GM19238 (cell line): ENCODE measurements around the gene SPOPL.

Experiments
- DNase-seq: peaks from one replicate; pipeline ENCODE4 v3.0.0; 2011; ENCODE audit warnings: low spot score; ENCODE audit not compliant: insufficient read length

SPOPL gene

GRCh38 chr2:138494265-138494966 is 7.2 kb upstream of the SPOPL start:
- DNase-seq: no peak

DNA sequence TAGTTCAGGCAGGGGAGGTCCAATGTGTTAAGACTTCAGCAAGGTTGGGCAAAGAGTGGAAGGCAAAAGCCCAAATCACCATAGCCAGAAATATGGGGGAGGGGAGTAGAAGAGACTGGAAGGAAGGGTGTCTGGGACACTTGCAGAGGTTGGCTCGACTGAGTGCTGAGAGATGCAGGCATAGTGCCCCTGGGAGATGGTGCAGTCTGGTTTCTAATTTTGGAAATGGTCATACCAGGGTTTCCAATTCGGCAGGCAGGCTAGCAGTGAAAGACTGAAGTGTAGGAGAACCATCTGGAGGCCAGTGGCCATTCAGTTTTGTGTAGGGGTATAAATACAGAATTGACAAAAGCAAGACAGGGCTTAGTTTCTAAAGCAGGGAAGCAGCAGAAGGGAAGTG is 6.2 kb upstream of the SPOPL start:
- DNase-seq: no peak

DNA sequence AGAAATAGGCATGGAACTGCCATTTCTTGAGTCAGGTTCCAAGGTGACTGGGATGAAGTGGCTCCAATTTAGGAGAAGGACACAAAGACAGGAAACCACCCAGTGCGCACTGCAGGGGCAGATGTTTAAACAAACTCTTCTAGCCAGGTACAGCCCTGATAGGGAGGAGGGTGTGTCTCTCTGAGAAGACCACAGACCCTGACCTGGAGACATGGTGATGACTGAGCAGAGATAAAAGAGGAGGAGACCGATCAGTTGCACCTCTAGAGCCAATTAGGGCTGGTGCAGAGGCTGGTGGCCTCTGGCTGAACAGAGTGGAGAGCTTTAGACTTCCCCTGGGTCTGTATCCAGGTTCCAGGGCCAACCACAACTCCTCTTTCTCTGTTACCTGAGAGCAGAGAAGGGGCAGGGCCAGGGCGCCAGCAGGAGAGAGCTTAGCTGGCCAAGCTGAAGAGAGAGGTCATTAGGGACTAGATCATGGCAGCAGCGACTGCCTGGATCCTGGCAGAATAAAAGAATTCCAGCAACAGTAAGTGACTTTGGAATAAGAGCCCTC is 5.4 kb upstream of the SPOPL start:
- no peak for DNase-seq

DNA sequence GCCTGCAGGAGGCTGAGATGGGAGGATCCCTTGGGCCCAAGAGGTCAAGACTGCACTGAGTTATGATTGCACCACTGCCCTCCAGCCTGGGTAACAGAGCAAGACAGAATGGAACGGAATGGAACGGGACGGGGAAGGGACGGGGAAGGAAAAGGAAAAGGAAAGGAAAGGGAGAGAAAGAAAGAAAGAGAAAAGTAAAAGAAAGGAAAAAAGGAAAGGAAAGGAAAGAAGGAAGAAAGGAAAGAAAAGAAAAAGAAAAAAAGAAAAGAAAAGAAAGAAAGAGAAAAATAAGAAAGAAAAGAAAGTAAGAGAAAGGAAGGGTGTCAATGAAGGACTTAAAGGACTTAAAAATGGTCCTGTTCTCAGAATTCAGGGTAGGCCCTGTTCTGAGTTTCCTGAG is 4.3 kb upstream of the SPOPL start:
- no peak for DNase-seq

DNA sequence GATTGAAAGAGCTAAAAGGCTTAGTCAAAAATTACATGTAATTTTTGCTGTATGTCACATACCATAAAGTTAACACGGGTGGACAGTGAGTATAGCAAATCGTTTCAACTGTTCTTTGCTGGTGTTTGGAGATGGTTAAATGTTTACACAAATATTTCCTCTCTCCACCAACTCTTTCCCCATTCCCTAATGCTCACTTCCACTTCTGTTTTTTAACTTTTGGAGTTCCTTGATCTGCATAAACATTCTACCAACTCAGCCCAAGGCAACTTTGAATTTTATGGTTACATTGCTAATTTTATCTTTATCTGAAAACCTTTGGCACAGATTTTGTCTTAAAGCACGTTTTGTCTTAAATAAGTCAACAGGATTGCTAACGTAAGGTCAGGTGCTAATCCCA is 1.9 kb upstream of the SPOPL start:
- no peak for DNase-seq

- no peak for DNase-seq
Measured at GRCh38 chr2:138500592-138501424, 762 bp upstream of the SPOPL start.

- no peak for DNase-seq
Measured at GRCh38 chr2:138502255-138503086, 901 bp downstream of the SPOPL start.

- DNase-seq: no peak
Measured at GRCh38 chr2:138503087-138503442, 1.5 kb downstream of the SPOPL start.

- no peak for DNase-seq
Measured at GRCh38 chr2:138503652-138504051, 2.1 kb downstream of the SPOPL start.

GRCh38 chr2:138504092-138504491 is 2.5 kb downstream of the SPOPL start:
- DNase-seq: no peak

GRCh38 chr2:138504546-138505235 is 3.1 kb downstream of the SPOPL start:
- DNase-seq: no peak

- no peak for DNase-seq
Measured at GRCh38 chr2:138507267-138507666, 5.7 kb downstream of the SPOPL start.

DNA sequence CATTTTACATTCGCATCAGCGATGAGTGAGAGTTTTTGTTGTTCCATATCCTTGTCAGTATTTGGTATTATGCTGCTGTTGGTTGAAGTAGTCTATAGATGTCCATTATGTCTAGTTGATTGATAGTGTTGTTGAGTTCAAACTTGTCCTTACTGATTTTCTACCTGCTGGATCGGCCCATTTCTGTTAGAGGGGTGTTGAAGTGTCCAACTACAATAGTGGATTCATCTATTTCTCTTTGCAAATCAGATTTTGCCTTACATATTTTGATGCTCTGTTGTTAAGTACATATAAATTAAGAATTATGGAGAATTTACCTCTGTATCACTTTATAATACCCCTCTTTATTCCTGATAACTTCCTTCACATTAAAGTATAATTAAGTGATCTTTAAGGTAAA is 8.7 kb downstream of the SPOPL start:
- no peak for DNase-seq

- no peak for DNase-seq
Measured at GRCh38 chr2:138512672-138513071, 11.1 kb downstream of the SPOPL start.

DNA sequence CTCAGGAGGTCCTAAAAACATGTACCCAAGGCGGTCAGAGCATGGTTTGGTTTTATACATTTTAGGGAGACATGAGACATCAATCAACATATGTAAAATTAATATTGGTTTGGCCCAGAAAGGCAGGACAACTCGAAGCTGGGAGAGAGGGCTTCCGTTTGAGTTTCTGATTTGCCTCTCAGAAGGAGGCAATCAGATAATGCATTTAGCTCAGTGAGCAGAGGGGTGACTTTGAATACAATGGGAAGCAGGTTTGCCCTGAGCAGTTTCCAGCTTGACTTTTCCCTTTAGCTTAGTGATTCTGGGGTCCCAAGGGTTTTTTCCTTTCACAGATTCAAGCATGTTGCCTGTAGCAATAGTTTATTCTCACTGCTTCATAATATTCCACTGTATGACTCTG is 12.6 kb downstream of the SPOPL start:
- no peak for DNase-seq

DNA sequence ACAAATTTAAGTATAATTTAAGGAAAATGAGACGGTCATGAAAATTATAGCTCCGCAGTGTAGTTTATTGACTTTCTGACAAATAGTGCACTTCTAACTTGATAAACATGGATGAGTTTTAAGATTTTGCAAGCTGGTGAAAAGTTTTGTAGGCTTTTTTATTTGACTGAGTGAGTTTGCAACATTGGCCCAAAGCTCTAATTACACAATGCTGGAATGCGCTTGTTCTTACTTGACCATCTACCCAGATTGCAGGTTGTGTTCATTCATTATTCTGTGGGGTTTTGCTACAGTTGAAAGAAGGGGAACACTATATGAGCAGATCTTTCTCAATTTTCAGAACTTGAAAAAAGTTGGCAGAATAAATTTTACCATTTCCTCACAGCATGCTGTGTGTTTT is 13.5 kb downstream of the SPOPL start:
- DNase-seq: no peak

- no peak for DNase-seq
Measured at GRCh38 chr2:138516030-138516704, 14.6 kb downstream of the SPOPL start.

DNA sequence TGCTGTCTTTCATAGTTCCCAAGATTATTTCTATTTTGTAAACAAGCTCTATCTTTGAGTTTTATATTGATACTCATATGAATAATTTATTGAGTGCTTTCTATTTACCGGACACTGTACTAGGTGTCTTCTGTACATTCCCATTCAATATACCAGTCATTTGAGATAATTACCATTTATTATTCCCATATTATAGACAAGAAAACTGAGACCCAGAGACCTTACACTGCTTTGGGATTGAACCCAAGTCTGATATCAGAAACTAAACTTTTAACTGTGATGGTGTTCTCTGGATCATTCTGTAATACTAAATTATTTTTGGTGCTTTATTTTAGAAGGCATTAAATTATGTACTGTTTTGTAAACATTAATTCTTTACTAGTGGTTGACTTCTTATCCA is 17.3 kb downstream of the SPOPL start:
- DNase-seq: no peak

DNA sequence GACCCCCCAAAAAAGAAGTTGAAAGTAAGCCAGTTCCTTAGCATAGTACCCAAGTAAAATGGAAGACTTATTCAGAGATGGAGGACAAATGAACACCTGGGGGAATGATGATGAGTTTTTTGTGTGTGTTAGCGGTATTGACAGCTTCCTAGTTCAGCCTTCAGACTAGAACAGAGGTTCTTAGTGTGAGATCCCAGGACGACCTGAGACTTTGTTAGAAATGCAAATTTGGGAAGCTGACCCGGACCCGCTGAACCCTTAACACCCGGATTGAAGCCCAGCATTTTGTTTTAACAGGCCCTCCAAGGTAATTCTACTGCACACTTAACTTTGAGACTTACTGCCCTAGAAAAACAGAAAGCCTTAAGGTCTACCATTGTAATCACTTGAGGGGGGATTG is 20.3 kb downstream of the SPOPL start:
- no peak for DNase-seq

- DNase-seq: no peak
Measured at GRCh38 chr2:138522556-138522955, 21.0 kb downstream of the SPOPL start.
